GM06990 (cell line): ENCODE results near the gene MYL7.

Source experiments
- DNase-seq: peaks from one replicate; pipeline ENCODE4 v3.0.0-alpha.2; 2011; ENCODE audit not compliant: insufficient read length; ENCODE audit errors: extremely low read depth
- H3K27me3 ChIP-seq: replicated peaks from 2 replicates; pipeline ENCODE4 v1.6.0; 2011; ENCODE audit warnings: low read length; ENCODE audit not compliant: control insufficient read depth, insufficient read depth
- H3K36me3 ChIP-seq: 2 replicates; pipeline ENCODE4 v1.5.1; 2011; ENCODE audit warnings: low read length; ENCODE audit not compliant: control insufficient read depth, insufficient read depth
- H3K4me3 ChIP-seq: replicated peaks from 2 replicates; pipeline ENCODE4 v1.5.1; 2011; ENCODE audit warnings: low read depth, mild to moderate bottlenecking, control low read depth, low read length
- TF ChIP-seq, protein P1 (sequence below): IDR thresholded peaks from 2 replicates; pipeline ENCODE4 v1.5.1; 2011; ENCODE audit warnings: low read length, control low read depth, mild to moderate bottlenecking, inconsistent platforms; ENCODE audit not compliant: insufficient read depth, poor library complexity, severe bottlenecking

MYL7 gene

DNA sequence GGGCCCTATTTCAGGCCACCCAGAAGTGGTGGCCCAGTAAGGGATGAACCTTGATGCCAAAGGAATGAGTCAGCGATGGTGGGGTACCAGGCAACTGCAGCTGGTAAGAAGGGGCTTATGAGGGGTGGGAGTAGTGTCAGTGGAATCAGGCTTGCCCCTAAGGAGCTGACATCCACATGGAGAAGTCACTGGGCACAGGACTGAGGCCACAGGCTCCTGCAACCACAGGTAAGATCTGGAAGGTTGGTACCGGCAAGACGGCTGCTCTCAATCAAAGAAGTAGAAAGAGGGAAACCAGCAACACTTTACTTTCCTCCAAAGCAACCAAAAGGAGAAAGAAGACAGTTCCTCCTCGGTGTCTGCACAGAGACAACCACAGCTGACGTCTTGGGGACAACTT, 45.6 kb upstream of the MYL7 start:
- peaks cover 1% of the 10 kb centered on the region for H3K27me3 ChIP-seq
- H3K4me3 ChIP-seq, result no peak overlapping the region
- DNase-seq, result no peak
- H3K36me3 ChIP-seq, result no peaks in the 10 kb centered on the region
- TF ChIP-seq, protein P1, sequence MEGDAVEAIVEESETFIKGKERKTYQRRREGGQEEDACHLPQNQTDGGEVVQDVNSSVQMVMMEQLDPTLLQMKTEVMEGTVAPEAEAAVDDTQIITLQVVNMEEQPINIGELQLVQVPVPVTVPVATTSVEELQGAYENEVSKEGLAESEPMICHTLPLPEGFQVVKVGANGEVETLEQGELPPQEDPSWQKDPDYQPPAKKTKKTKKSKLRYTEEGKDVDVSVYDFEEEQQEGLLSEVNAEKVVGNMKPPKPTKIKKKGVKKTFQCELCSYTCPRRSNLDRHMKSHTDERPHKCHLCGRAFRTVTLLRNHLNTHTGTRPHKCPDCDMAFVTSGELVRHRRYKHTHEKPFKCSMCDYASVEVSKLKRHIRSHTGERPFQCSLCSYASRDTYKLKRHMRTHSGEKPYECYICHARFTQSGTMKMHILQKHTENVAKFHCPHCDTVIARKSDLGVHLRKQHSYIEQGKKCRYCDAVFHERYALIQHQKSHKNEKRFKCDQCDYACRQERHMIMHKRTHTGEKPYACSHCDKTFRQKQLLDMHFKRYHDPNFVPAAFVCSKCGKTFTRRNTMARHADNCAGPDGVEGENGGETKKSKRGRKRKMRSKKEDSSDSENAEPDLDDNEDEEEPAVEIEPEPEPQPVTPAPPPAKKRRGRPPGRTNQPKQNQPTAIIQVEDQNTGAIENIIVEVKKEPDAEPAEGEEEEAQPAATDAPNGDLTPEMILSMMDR, result no peak

DNA sequence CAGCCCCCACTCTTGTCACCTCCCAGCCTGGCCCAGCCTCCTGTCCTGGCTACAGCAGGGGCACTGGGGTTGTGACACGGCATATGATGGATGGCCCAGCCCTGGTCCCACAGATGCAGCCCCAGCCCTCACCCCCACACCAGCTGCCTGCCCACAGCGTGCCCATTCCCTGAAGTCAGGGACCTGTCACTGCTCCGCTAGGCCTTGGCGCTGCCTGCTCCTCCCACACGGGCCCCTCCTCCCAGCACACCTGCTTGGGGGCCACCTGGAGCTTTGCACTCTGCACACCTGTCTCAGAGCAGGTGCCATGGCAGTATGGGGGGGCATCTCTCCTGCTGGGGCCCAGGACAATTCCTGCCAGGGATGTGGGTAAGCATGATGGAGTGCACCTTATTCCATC, 44.6 kb upstream of the MYL7 start:
- Histone ChIP-seq H3K4me3 (no peak overlapping the region), H3K27me3 (peaks cover 1% of the 10 kb centered on the region), H3K36me3 (no peaks in the 10 kb centered on the region)
- TF ChIP-seq, protein P1, result no peak
- no peak for DNase-seq

DNA sequence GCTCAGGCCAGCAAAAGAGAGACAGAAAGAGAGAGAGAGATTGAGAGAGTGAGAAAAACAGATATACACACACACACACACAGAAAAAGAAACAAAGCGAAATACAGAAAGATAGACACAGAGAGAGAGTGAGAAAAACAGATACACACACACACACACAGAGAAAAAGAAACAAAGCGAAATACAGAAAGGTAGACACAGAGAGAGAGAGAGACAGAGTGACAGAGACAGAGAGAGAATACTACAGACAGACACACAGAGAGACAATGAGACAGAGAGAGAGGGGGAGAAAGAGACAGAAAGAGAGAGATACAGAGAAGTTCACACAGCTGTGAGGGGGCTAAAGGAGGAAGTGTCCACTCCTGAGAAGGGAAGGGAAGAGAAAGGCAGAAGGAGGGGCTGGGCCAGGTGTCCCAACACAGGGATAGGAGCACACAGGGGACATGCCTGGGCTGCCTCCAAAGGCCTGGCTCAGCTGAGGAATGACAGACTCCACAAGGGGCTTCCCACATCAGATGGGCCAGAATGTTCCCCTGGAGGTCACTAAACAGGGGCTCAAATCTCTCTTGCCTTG, 43.8 kb upstream of the MYL7 start:
- peaks cover 1% of the 10 kb centered on the region for H3K27me3 ChIP-seq
- no peak for DNase-seq
- TF ChIP-seq, protein P1, result no peak
- no peaks in the 10 kb centered on the region for H3K36me3 ChIP-seq
- H3K4me3 ChIP-seq, result no peak overlapping the region

DNA sequence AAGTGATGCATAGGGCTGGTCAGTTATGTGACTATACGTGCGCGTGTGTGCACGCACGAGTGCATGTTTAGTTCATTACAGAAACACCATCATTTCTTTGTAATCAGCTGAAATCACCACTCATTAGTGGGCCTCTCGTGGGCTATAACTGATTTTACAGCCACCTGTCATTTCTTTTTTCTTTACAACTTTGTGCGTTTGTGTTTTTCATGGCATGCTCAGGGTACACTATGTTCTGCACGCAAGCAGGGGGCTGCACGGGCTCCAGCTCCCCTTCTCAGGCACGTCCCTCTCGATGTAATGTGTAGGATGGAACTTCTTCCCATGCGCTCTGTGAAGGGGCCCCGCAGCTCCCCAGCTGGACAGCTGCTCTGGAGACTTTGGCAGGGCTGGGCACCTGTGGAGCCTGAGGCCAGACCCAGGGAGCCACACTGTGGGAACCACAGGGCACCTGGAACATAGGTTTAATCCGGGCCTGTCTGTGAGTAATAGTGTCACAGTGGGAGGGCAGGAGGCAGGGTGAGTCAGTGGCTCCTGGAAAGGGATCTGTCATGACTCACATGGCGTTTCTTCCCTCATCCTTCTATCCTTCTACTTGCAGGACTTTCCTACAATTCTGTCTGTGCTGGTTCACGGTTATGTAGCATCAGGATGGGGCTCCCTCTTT, 43.2 kb upstream of the MYL7 start:
- Histone ChIP-seq H3K4me3 (no peak overlapping the region), H3K27me3 (peaks cover 1% of the 10 kb centered on the region), H3K36me3 (no peaks in the 10 kb centered on the region)
- no peak for DNase-seq
- TF ChIP-seq, protein P1, result no peak

DNA sequence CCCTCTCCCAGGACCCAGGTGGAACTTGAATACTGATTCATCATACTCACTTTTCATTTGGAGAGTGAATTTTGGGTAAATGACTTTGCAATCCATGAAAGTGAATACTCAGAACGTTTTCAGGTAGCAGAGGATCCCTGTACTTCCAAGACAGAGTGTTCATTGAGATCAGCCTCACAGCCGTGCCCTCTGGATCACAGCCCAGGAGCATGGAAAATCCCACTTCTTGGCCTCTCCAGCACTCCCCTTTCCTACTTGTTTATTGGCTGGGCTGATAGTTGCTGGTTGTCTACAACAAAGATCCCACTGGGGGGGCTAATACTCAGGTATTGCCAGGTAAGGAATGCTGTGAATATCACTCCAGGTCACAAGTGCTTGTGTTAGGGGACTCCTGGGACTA, 42.3 kb upstream of the MYL7 start:
- no peaks in the 10 kb centered on the region for H3K36me3 ChIP-seq
- H3K4me3 ChIP-seq, result no peak overlapping the region
- TF ChIP-seq, protein P1, result no peak
- peaks cover 1% of the 10 kb centered on the region for H3K27me3 ChIP-seq
- no peak for DNase-seq
